SK-N-SH (cell line): ENCODE measurements around the gene SNX3. TPM values are rescaled to one million over a fixed set of nuclear protein-coding genes. Genes with fewer than 3 reads are reported as not detected.

Experiments used
- polyA plus RNA-seq, 3 experiments: library from polyadenylated mRNA; depleted of rRNA; stranded (reverse); fragments of >200 nt; gene quantifications; 2 replicates each; pipeline ENCODE4 v1.2.3, GENCODE V29; 2012
- small RNA-seq, 7 experiments: library from RNA; depleted of rRNA; stranded (forward); fragments of <200 nt; gene quantifications; one replicate each; pipeline ENCODE3, GENCODE V24; 2012

SNX3 gene
- polyA plus RNA-seq, 1 of the 3 experiments (the other 2 are of a cell fraction), result 105 TPM

Small RNA genes within 50 kb of the gene (small RNA-seq; reads per million reads assigned to genes)
- gene RNA5SP212 (0 reads per million in 7 experiments), gene RNU6-1144P (0 to 17.1 (median 0) reads per million in 7 experiments), gene Z98742.2 (0 reads per million in 7 experiments)

Other genes with a start within 250 kb of the SNX3 start
- 10.1 and 12.9 TPM in 2 replicates for gene OSTM1, start 186.3 kb downstream of the SNX3 start, polyA plus RNA-seq (2012; rRNA removed)
- not detected in 2 replicates for gene NR2E1, start 95.0 kb downstream of the SNX3 start, polyA plus RNA-seq (2012; rRNA removed)
- gene AFG1L, start 34.0 kb upstream of the SNX3 start, polyA plus RNA-seq (2012; rRNA removed), result 0.71 and 0.93 TPM in 2 replicates